AG10803 (cell line): Measurements from ENCODE around the gene MDFIC.

Source experiments
- DNase-seq: peaks from one replicate; pipeline ENCODE4 v3.0.0; 2010; ENCODE audit warnings: low read depth
- H3K4me3 ChIP-seq: 2 replicates; pipeline ENCODE4 v1.5.1; 2011; ENCODE audit warnings: mild to moderate bottlenecking, low read length, control low read depth
- TF ChIP-seq, protein P1 (sequence below): conservative IDR thresholded peaks from 2 replicates; pipeline ENCODE4 v1.5.1; 2011; ENCODE audit warnings: mild to moderate bottlenecking, low read length, control low read depth, inconsistent platforms

Gene MDFIC

DNA sequence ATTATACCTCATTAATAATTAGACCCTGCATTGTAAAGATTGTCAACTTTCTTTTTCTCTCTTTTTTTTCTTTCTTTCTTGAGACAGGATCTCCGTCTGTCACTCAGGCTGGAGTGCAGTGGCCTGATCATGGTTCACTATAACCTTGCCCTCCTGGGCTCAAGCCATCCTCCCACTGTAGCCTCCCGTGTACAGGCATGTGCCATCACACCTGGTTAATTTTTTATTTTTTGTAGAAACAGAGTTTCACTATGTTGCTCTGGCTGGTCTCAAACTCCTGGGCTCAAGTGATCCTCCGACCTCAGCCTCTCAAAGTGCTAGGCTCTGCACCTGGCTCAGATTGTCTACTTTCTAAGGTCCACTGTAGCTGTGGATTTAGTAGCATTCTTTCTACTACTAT lies 50.7 kb downstream of the MDFIC start:
- TF ChIP-seq, protein P1, sequence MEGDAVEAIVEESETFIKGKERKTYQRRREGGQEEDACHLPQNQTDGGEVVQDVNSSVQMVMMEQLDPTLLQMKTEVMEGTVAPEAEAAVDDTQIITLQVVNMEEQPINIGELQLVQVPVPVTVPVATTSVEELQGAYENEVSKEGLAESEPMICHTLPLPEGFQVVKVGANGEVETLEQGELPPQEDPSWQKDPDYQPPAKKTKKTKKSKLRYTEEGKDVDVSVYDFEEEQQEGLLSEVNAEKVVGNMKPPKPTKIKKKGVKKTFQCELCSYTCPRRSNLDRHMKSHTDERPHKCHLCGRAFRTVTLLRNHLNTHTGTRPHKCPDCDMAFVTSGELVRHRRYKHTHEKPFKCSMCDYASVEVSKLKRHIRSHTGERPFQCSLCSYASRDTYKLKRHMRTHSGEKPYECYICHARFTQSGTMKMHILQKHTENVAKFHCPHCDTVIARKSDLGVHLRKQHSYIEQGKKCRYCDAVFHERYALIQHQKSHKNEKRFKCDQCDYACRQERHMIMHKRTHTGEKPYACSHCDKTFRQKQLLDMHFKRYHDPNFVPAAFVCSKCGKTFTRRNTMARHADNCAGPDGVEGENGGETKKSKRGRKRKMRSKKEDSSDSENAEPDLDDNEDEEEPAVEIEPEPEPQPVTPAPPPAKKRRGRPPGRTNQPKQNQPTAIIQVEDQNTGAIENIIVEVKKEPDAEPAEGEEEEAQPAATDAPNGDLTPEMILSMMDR = no peak
- no peak for DNase-seq

DNA sequence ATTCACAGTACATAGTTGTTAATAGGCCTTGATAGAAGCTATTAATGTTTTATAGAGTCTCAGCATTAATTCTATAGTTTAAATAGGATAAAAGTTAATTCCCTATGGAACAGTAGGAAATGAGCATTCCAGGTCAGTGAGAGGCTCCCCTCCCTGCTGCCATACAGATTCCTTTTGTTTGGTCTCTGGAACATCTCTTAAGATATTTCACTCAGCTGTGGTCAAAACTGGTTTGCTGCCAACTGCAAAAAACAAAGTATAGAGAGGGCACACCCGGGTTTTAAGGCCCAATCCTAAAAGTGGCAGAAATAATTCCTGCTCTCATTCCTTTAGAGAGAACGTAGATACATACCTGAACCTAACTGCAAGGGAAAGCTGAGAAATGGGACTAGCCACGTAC lies 51.3 kb downstream of the MDFIC start:
- TF ChIP-seq, protein P1 = no peak
- no peak overlapping the region for H3K4me3 ChIP-seq
- DNase-seq = peak; percentile 61

More for the DNA sequence above, 50.7 kb downstream of the MDFIC start:
- no peak overlapping the region for H3K4me3 ChIP-seq

DNA sequence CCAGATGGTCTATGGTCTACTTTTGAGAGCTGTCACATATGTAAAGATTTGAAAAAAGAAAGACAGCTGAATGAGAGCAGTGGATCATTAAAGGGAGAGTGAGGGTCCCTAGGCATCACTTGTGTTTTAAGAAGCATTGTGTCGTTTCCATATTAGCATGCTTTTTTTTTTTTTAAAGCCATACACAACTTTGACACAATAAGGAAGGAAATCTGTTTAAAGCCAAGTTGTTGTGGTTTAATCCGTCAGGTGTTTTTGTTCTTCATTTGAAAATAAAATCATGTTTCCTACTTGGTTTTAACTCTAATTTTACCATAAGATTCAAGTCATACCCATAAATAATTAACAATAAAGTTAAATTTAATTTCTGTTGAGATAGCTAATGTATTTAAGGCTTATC lies 53.5 kb downstream of the MDFIC start:
- TF ChIP-seq, protein P1 = no peak
- no peak overlapping the region for H3K4me3 ChIP-seq
- no peak for DNase-seq

DNA sequence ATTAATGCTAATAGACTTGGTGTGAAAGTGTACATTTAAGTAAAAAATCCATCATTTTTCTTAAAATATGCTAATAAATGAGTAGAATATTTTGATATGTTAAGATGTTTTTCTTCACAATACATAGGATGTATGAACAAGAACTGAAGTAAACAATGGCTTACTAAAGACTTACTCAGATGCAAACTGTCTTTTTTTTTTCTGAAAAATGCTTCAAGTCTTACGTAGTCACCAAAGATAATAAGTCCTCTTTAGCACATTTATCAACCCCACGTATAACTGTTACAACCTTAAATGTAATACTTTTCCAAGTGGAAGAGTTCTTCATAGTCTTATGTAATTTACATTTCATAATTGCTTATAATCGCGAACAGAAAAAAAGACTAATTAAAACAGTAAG lies 54.8 kb downstream of the MDFIC start:
- TF ChIP-seq, protein P1 = no peak

DNA sequence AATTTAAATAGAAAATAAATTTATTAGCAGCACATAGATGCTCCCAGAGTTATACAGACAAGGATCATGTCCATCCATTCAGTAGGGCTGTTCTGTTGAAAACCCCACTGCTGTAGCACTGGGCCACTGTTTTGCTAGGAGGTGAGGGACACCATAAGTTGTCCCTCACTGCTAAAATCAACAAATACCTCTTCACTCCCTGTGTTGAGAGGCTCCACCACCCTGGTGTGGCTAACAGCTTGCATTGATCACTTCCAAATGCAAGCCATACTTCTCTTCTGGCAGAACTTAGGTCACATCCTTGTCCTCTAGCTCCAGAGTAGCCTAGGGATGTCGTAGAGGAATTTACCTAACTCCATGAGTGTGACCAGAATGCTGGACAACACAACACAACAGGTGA lies 55.4 kb downstream of the MDFIC start:
- TF ChIP-seq, protein P1 = no peak
- H3K4me3 ChIP-seq = no peak overlapping the region
- no peak for DNase-seq

More for the DNA sequence above, 54.8 kb downstream of the MDFIC start:
- DNase-seq = no peak
- no peak overlapping the region for H3K4me3 ChIP-seq

DNA sequence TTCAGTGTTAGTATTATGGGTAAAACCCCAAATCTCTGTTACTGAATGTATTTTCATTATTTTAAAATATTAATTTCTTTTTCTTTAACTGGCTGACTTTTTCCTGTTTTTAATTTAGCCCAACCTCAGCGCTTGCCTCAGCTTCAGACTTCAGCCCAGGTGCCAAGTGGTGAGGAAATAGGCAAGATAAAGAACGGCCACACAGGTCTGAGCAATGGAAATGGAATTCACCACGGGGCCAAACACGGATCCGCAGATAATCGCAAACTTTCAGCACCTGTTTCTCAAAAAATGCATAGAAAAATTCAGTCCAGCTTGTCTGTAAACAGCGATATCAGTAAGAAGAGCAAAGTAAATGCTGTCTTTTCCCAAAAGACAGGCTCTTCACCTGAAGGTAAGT lies 57.5 kb downstream of the MDFIC start:
- no peak overlapping the region for H3K4me3 ChIP-seq
- DNase-seq = peak; percentile 21
- TF ChIP-seq, protein P1 = no peak

DNA sequence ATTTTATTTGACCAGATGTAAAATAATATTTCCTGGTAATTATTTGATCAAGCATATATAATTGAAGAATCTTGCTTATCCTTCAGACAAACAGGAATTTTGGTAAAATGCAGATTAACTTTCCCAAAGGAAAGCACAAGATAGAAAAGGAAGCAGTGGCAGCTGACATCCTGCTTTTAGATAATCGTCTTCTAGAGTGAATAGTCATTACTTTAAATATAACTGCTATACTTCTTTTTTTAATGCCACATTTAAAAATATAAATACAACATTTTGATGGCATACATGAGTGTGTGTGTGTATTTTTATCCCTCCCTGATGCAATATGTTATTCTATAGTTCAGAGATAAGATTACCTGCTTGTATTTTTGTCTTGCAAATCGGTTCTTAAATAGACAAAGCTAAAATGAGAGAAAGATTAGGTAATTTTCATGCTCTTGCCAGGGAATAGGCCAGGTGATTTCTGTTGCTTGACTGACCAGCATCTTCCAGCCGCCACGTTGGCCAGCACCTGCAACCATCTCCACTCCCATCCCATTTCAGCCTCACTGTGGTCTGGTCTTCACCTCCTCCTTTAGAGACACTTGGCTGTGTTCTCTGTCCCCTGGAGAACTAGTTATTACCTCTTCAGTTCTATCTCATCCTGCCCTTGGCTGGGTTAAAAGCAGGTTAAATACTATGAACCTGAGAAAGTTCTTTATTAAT lies 58.1 kb downstream of the MDFIC start:
- no peak for DNase-seq
- H3K4me3 ChIP-seq = no peak overlapping the region
- TF ChIP-seq, protein P1 = no peak
